Hypothalamus (tissue), 51 donors: Measurements from ENCODE around the gene HK1.
"Not testable (repeated sequence)": the region's sequence is repeated elsewhere in the genome, so short reads cannot be mapped to it uniquely, and the experiment has no call there.

Experiments
- DNase-seq, 51 donors: peaks; one replicate each; lab custom pipeline; 2025; lab: John Stamatoyannopoulos, UW

The HK1 gene

DNA sequence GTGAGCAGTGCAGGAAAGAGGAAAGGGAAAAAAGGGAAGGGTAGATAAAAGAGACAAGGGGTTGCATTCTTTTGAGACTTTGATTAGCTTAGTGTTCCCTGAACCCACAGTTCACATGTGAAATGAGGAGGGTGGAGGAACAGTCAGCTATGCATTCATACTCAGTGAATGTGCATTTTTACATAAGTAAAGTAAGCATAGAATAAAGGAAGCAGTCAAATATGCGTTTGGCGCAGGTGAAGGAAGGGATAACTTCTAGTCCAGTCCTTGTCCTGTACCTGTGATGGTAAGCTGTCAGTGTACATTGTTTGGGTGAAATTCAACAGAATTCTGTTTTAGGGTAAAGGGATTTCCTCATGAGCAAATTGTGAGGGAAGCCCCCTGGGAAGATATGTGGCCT is 28.1 kb downstream of the HK1 start:
- no peak for DNase-seq

DNA sequence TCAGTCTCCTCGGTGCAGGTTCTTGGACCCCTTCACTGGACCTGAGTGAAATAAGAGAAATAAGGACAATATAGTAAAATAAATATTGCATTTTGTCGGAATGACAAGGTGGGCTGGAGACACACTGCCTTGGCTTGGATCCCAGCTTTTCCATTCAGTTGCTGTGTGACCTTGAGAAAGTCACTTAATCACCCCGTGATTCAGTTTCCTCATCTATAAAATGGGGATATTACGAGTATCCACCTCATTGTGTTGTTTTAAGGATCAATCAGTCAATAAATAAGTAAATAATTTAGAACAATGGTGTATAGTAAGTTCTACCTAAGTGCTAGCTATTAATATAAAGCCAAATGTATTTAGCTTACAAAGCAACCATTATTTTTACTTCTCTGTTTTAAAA is 29.1 kb downstream of the HK1 start:
- DNase-seq = no peak

DNA sequence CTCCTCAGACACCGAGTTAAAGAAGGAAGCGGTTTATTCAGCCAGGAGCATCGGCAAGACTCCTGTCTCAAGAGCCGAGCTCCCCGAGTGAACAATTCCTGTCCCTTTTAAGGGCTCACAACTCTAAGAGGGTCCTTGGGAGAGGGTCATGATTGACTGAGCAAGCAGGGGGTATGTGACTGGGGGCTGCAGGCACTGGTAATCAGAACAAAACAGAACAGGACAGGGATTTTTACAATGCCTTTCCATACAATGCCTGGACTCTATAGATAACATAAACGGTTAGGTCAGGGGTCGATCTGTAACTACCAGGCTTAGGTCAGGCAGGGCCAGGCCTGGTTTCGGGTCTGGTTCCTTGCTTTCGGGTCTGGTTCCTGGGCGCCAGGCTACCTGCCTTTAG is 30.0 kb downstream of the HK1 start:
- DNase-seq = not testable (repeated sequence)

DNA sequence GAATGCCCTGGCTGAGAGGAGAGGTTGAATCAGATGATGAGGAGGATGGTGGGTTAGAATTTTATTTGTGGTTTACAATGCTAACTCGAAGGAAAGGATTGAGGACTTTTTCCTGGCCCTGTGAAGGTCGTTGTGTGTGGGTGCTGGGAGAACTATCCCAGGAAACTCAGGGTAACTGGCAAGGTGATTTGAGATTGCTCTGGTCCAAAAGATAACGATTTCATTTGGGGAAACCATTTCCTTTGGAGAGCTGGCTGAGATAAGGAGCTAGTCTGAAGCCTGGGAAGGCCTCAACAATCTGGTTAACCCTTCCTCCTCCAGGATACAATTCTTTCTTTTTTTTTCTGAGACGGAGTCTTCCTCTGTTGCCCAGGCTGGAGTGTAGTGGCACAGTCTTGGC is 33.0 kb downstream of the HK1 start:
- DNase-seq = no peak

DNA sequence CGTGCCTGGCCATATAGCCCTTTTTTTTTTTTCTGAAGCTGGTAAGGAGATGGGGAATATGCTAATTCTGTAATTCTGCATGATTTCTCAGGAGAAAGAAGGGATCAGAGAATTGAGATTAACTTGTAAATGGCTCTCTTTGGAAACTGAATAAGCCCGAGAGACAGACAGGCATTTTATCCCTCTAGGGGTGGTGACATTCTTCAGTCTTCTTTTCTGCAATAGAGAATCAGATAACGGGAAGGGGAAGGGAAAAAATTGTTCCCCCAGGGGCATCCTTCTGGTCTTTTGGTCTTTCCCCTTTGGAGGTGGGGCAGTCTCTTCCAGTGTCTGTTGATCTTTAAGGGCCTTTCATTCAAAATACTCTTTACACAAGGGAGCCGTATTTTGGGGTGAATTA is 34.2 kb downstream of the HK1 start:
- no peak for DNase-seq

DNA sequence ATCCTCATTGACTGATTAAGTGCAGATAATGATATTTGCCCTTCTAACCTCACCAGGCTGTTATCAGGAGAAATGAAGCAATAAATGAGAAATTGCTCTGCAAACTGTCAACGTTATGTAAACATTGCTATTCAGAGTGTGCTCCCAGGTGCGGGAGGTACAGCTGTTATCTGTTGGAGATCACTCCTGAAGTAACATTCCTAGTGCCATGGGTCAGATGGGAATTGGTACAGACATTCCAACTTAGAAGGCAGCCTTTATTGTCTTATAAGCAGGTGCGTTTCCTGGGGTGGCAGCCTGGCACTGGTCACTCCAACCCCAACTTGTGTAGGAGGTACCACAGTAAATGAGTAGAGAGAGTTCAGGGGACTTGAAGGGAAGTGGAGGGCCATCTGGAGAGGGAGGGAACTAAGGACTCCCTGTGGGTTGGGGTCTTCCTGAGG is 36.8 kb downstream of the HK1 start:
- DNase-seq = no peak

DNA sequence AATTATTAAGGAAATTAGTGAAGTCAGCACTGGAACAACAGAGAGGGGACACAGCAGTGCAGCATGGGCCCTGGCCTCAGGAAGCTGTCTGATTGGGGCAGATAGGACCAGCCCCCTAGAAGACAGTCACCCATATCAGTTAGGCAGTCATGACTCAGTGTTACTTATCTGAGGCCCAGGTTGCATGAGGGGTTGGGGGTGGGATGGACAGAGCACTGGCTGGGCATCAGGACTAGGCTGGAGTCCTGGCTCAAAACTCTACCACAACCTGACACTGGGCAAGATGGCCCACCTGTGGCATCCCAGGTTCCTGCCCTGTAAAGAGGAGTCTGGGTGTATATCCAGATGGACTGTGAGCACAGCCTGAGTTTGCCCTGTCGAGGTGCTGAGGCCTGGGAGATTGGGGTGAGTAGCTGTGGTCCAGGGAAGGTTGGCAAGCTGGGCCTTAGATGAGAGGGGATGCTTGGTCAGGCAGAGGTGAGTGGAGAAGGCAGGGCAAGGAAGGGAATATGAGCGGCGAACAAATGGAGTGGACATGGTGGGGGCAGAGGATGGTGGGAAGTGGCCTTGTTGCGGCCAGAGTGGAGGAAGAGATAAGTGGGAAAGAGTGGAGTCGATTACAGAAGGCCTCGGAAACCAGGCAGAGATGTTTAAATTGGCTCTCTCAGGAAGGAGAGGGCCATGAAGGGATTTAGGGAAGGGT is 37.5 kb downstream of the HK1 start:
- no peak for DNase-seq

DNA sequence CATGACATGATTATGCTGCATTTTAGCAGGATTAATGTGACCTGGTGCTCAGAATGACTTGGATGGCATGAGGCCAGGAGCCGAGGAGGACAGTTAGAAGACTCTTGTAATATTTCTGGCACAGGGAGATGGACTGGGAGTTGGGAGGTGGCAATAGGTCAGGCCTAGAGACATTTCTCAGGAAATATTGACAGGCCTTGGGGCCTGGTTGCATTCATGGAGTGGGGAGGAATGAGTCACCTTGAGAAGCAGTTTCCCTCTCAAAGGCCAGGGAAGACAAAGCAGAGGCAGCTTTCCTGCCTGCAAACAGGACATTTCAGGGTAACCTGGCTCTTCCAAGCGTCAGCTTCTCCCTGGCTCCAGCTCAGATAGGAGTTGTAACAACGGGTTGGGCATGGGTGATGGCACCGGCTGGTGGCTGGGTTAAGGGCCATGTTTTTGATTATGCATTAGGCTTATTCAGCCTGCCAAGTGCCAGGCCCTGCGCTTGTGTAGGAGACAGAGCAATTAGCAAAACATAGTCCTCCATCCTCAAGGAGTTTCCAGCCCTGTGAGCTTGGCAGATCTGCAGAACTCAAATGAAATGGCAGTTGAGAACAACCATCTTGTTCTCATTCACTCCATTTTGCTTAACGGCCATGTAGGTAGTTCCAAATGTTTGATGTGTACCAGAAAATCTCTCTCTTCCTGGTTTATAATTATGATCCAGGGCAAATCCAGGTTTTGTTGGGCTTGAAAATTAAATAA is 38.2 kb downstream of the HK1 start:
- DNase-seq = no peak

DNA sequence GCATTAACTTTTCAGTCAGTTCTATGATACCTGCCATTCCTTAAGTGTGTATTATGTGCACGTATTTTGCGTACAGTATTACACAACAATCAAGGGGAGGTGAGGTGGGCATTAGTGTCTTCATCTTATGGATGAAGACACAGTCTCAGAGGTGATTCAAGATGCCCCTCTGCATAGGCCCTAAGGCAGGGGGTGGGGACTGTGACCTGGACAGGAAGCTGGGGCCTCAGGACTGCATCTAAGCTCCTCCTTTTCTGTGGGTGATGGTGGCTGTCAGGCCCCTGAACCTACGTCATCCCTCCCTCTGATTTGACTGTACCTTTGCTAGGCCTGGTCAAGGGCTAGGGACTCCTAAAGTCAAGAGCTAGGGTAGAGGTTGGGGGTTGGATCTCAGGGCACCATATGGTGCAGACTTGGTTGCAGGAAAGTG is 38.9 kb downstream of the HK1 start:
- no peak for DNase-seq

DNA sequence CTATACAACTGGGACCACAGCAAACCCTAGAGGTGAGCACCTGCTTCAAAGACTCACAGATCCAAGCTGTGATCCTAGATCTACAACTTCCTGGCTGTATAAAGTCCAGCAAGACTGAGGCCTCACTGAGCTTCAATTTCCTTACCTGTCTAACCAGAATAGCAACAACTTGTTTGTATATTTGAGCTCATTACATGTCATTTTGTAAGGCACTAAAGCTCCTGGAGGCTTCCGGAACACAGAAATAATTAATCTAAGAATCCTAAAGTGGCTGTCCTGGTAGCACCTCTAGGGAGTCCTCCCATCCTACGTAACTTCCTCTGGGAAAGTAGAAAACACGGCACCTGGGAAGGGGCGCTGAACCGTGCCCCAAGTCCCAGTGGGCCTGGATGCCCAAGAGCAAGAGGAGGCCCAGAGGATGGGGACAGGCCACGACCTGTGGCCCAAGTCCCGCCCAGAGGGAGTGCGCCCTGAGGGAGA is 39.4 kb downstream of the HK1 start:
- DNase-seq = peak in 1 of 51 donors; percentile 65

DNA sequence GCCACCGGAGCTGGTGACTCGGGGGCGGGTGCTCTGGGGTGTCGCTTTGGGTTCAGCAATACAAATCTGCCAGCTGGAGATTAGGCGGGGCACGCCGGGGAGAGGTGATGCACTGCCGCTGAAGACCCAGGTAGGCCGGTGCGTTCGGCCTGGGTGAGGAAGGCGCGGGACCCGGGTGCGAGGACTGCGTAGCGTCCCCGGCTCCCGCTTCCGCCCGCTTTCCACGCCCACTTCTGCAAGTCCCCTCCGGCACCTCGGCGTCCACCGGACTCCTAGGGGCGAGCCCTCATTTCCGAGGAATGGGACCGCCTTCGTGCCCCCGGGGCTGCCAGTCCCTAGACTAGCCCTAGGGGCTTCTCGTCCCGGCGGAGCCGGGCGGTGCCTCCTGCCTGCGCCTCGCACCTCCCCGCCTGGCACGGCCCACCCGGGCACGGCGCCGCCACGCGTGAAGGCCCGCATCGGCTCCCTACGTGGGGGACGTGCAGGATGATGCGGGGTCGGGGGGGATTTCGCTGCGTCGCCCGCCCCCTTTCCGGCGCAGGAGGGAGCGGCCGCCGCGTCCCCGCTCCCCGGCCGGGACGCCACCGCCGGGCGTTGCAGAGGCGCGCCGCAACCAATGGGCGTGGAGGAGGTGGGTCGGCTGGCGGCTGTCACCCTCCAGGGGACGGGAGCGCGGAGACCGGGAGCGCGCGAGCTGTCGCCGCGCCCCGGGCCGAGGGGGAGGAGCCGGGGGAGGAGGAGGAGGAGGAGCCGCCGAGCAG is 40.0 kb downstream of the HK1 start:
- DNase-seq = peak in 47 of 51 donors; percentile 27 to 90 (median 77)

DNA sequence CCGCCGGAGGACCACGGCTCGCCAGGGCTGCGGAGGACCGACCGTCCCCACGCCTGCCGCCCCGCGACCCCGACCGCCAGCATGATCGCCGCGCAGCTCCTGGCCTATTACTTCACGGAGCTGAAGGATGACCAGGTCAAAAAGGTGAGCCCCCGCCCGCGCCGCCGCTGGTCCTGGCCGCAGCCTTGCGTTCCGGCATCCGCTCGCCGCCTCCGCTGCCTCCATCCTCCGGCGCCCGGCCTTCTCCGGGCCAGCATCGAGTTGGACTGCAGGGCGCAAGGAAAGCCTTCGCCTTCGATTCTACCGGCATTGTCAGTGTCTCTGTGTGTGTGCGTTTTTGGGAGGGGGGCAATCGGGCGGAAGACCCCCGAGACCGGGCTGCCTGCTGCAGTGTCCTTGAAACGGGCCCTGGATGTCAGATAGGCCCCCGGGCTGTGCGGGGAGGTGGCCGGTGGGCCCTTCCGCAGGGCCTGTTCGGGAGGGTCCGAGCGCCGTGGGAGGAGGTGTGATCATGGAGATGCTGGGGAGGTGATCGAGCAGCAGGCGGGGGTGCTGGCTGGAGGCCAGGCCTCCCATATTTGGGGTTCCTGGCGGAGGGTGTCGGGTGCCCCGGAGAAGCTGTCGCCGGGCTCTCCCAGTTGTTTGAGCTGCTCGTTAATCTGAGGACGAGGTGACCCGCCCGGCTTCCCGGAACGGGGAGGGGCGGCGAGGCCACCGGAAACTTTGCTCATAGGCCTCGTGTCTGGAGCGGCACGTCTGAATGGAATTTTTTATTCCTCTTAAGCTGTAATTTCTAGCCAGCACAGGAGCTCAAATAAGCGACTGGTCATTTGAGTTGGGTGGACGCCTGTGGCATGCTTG is 40.8 kb downstream of the HK1 start:
- DNase-seq = peak in 21 of 51 donors; percentile 9 to 81 (median 35)

DNA sequence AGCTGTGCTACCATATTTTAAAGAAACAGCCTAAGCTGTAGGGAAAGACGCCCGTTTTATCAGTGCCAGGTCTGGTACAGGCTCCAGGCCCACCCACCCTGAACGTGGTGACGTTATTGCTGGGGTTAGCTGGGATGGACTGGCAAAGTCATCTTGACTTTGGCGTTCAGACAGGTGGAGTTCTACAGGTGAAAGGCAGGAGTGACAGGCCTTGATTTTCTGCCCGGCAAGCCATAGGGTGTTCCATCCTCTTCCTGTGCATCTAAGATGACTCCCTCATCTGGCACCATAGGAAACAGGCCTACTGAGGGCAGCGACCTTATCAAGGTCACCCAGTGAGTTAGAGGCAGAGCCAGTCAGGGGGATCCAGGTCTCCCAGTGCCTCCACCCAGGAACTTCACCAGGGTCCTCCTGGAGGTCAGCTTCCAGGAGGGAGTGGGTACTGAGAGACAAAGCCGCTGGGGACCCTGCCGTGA is 41.6 kb downstream of the HK1 start:
- DNase-seq = no peak

DNA sequence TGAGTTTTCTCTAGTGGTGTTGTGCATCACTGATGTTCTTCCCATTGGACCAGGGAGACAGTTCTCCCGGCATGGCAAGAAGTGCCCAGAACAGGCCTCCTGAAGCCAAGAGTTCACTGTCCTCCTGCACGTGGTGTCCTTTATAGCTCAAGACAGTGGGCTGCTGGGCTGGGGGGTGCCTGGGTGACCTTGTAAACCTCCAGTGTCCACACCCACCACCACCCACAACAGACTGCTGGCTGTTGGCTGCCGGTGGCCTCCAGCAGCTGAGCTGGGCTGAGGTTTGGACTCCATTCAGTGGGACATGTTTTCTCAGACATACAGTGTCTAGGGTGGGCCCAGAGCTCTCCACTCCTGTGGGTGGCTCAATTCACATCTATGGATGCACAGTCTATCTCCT is 42.2 kb downstream of the HK1 start:
- no peak for DNase-seq

DNA sequence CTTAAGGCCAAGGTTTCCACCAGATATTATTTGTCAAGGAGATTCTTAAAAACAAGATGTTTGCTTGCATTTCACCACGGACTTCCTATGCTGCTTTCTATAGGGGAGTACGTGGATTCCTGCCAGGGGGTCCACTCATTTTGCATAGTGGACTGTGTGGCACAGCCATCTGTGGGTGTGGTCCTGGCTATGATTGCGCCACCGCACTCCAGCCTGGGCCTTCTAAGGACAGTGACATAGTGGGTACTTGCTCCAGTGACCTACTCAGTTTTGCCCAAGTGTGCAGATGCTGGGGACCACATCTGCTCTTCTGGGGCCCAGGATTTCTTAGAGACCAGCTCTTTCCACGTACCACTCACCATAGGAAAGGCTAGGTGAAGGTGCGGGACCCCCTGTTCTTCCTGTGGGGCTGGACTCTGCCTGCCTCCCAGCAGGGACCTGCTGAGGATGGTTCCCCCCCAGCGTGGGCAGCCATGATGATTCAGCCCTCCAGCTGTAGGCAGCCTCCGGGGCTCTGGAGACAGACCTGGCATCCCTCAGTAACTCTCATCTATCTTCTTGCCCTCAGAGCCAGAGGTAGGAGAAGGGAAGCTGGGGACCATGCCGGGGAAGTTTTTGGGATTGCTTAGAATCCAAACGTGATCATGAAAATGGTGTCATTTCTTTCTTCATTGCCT is 42.9 kb downstream of the HK1 start:
- peak in 1 of 51 donors; percentile 34 for DNase-seq

DNA sequence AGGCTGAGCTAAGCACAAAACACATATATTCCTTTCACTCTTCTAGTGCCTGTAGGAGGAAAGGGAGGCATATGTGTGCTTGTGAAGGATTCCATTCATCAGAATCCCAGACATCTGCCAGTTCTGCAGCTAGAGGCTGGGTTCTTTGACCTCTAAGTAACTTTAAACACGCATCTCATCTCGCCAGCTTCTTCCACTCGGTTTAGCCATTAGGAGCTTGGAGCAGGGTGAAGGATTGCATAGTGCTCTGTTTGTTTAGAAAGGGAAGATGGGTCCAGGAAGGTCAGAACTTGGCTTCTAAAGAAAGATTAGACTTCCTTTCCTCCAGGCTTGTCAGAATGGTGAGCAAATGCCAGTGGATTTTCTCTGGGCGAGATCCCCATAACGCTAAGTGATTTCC is 43.6 kb downstream of the HK1 start:
- DNase-seq = no peak

DNA sequence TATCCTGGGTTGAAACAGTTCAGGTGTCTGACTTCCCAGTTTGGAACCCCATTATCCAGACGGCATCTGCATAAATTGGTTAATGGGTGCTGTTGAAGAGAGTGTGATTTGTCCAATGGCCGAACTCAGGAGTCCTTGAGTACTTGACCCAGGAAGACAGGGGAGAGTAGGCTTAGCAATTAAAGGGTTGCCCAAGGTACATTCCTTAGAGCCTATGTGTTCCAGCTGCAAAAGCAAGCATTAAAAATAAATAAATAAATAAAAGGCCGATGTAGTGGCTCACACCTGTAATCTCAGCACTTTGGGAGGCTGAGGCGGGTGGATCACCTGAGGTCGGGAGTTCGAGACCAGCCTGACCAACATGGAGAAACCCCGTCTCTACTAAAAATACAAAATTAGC is 44.0 kb downstream of the HK1 start:
- not testable (repeated sequence) for DNase-seq

DNA sequence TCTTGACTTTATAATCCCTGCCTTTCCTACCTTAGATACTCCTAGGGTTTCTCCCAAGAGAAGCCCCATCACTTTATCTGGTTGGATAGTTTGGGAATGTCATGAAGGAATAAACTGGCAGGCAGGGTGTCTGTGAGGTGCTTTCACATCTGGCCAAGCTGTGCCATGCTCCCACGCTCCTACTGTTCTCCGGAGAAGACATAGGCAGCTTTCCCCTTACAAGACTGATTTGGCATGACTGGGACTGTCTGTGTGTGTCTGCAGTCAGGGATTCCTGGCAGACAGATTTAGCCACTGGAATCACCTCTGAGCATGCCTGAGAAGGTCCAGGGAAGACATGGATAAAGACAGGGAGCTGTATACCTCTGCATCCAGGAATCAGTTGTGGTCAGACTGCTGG is 45.3 kb downstream of the HK1 start:
- DNase-seq = no peak

DNA sequence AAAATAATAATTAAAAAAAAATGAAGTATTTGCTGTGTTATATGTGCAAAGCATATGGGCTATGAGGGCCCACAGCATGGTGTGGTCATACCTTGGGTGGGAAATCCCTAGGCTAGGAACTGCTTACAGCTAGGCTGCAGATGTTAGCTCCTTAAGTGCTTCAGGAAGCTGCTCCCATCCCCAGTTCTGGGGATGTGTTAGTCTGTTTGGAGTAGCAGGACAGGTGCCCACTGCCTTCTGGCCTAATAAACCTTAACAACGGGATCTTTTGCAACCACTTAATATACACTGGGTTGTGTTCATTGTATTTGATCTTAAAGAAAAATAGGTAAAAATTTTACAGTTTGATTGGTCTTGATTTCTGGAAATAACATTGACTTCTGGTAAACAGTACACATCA is 46.3 kb downstream of the HK1 start:
- no peak for DNase-seq
